Measurements from ENCODE around the gene PSMD6. TPM values are rescaled to one million over a fixed set of nuclear protein-coding genes. Genes with fewer than 3 reads are reported as not detected.

PSMD6 gene
- total RNA-seq, 1 donor from 2014 or later = 60.9 TPM

- DNase-seq = no peak
Observed at GRCh38 chr3:64008487-64009351, 14.6 kb downstream of the PSMD6 start.

- DNase-seq = no peak
Observed at GRCh38 chr3:64008017-64008416, 15.3 kb downstream of the PSMD6 start.

DNA sequence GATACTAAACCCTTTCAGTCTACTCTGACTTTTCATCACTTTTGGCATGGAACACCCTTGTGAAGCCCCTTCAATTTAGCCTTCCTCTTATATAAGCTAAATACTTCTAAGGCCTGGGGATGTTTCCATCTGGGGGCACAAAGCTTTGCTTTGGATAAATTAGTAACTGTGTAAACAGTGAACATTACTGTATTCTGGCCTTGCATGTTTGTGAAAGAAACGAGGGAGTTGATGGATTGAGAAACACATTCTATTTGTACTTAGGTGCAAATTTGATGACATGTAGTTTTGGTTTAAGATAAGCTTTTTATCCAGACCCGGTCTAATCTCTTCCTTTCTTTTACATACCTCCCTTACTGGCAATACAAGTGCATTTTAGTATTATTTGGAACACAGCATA lies 19.7 kb downstream of the PSMD6 start:
- no peak for DNase-seq

GRCh38 chr3:64002233-64002632 lies 21.1 kb downstream of the PSMD6 start:
- no peak for DNase-seq

- no peak for DNase-seq
Observed at GRCh38 chr3:64000453-64001055, 22.7 kb downstream of the PSMD6 start.

DNA sequence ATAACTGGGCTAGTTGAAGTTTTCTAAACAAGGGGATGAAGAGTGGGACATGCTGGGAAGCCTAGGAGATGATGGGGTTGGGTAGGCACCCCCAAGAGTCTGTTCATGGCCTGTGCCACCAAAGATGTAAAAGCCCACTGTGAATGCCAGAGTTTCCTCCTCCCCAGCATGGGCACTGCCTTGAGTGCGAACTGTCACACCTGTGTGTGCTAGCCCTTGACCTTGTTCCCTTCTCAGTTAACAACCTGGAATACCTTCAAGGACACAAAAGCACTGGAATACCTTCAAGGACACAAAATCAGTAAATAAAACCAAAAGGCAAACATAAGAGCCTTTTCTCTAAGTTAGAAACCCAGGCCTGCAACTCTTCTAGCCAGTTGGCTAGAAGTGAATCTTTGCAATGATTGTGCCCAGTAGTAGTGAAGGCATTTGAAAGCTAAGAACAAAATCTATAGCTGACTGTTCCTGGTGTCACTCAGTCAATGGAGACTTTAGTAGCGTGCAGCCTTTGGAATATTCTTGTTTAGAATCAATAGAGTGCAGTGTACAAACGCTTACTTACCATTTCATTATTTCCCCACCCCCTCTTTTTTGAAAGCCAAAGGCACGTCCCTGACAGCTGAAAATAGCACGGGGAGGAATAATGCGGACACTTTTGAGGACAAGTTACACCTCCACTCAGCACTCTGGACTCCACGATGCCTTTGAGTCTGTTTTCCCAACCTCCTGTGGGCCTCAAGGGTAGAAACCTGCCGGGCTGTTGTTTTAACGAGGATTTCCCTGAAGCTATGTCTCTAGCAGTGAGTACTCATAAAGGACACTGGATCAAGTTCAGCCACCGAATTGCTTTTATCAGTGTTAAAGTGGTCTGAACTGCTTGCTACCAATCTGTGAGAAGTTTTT lies 24.2 kb downstream of the PSMD6 start:
- no peak for DNase-seq

DNA sequence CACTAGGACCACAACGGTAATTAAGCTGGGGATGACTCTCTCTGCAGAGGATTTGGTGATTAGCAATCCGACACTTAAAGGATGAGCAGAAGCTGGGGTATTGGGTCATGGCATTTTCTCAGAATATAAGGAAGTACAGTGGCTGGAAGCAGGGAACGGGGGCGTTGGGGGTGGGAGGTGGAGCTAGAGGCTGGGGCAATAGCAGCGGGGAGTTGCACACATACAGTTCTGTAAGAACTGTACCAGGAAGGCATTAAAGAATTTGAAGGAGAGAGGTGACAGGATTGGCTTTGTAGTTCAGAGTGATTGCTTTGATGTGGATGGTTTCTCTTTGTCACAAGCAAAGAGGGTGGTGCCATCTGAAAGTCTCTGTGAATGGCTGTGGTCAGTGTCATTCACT lies 28.2 kb downstream of the PSMD6 start:
- DNase-seq = no peak

- DNase-seq = peak; percentile 55
Observed at GRCh38 chr3:63993653-63994079, 29.6 kb downstream of the PSMD6 start.

DNA sequence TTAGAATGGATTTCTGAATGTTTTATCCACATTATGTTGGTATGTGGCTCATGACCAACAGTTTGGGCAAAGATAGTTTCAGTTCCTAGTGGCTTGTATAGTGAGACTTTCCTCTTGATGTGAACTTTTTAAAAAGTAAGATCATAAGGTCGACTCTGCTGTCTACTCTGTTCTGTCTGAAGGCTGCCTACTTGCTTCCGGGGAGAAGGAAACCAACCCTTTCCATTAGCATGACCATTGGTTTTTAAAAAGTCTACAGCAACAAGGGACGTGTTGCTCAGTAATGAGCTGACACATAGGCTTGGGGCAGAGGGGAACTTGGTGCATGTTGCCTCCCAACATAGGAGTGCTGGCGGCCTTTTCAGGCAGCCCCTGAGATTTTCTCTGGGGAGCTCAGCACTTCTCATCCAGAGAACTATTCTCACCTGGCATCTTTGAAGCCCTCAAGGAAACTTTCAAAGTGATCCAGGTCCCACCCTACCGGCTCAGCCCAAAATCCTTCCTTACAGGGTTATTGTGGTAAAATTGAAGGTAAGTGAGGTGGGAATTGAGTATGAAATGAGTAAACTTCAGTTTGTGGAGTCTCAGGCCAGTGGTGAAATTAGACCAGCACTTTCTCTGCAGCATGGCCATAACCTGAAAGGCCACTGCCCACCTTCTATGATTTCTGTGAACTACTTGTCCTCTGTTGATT lies 30.6 kb downstream of the PSMD6 start:
- DNase-seq = no peak

- no peak for DNase-seq
Observed at GRCh38 chr3:63991666-63992065, 31.6 kb downstream of the PSMD6 start.

GRCh38 chr3:63990733-63991132 lies 32.6 kb downstream of the PSMD6 start:
- no peak for DNase-seq

DNA sequence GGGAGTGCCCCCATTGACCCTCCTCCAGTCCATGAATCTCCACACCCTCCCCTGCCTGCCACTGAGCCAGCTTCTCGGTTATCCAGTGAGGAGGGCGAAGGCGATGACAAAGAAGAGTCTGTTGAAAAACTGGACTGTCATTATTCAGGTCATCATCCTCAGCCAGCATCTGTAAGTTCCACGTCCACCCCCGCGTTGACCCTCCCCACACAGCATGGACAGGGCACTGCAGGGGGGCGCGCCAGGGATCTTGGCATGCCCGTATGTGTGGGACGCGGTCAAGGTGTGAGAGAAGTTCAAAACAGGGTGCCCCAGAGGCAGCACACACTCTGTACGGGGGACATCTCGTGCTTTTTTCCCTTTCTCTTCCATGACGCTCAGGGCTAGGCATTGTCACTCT lies 33.1 kb downstream of the PSMD6 start:
- DNase-seq = no peak

- DNase-seq = no peak
Observed at GRCh38 chr3:63988943-63989342, 34.4 kb downstream of the PSMD6 start.

GRCh38 chr3:63986831-63987230 lies 36.5 kb downstream of the PSMD6 start:
- no peak for DNase-seq

- no peak for DNase-seq
Observed at GRCh38 chr3:63986146-63986545, 37.1 kb downstream of the PSMD6 start.

DNA sequence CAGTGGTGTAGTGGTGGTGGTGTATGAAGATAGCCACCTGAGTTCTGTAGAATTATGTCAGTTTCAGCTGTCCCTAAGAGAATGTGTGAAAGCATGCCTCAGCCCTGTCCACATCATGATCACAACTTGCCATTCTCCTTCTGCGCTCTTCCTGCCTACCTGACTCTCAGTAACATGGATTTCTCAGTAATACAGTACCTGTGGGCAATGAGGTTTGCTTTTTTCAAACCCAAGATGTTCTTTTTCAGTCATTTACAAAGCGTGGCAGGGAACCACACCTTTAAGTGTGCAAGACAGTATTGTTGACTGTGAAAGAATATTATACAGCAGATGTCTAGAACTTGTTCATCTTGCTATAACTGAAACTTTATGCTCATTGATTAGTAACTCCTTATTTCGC lies 38.9 kb downstream of the PSMD6 start:
- DNase-seq = no peak

DNA sequence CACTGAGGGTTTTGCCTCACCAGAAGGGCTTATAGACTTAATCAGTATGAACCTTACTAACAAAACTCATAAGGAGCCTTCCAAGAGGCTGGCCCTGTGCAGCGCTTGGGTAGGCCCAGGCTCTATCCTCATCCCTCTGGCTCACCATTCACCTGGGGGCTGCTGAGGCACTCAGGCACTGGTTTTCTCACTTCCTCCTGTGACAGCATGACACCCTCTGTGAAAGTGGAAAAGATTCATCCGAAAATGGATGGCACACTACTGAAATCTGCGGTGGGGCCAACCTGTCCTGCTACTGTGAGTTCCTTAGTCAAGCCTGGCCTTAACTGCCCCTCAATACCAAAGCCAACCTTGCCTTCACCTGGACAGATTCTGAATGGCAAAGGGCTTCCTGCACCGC lies 41.3 kb downstream of the PSMD6 start:
- DNase-seq = no peak

GRCh38 chr3:63980830-63981498 lies 42.3 kb downstream of the PSMD6 start:
- no peak for DNase-seq

- DNase-seq = no peak
Observed at GRCh38 chr3:63980019-63980418, 43.3 kb downstream of the PSMD6 start.

DNA sequence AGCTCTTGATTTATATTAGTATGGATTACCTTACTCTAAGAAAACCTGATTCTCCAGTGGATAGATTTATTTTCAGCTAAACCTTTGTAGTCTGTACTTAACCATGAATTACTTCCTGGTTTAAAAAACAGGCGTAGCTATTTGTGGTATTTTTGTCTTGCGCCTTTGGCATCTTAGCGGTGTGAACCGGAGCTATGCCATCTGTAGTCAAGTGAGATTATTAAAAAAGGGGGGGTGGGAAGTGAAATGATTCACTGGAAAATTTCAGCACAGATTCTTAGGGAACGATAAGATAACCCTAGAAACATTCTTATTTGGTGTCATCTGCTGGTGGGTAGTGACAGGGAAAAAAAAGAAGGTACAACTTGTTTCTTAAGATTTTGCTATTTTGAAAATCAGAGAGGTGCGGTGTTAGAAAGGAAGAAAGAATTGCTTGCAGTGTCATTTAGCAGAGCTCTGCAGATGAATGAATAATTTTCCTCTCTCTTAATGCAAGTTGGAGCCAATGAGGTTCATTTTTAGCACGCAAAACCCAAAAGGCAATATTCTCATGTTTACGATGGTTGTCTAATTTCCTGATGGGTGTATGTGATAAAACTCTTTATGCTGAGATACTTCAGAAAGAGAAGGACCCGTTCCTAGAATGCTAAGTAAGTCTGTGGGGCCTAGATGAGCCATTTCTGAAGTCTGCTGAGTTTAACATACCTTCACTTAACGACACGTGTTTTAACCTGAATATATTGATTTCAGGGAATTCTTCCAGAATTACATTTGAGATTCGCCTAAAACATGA lies 44.0 kb downstream of the PSMD6 start:
- DNase-seq = no peak

DNA sequence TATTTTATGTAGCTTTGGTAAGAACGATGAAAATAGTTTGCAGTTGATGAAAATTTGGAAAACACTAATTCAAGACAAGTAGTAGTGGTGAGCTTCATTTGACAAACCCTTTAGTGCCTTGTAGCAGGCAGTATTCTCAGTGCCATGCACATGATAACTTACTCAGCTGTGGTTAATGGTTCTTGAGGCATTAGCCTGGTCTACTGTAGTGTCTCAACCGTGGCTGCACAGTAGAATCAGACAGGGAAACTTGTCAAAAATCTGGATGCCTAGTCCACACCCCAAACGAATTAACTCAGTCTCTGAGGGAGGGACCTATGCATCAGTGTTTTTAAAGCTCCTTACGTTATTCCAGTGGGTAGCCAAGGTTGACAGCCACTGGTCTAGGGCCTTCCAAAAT lies 45.4 kb downstream of the PSMD6 start:
- DNase-seq = no peak
